OCI-LY3 (cell line): ENCODE data around the gene EXOSC10.
A peak's percentile ranks its signal among the peaks of the same experiment; 100 is the strongest.

Source experiments
- H2AFZ ChIP-seq: fragments of 200-600, 300-600 bp; shearing (Covaris generic); 2 replicates; pipeline ENCODE4 v1.6.0; 2014; ENCODE audit warnings: antibody characterized with exemption, low read depth, low read length
- H3K27ac ChIP-seq: fragments of 200-600, 300-600 bp; sonication (generic); 2 replicates; pipeline ENCODE4 v1.5.1; 2014; ENCODE audit warnings: mild to moderate bottlenecking, low read length, moderate library complexity, mixed read lengths
- H3K27me3 ChIP-seq: fragments of 200-600, 300-600 bp; sonication (generic); 2 replicates; pipeline ENCODE4 v1.6.1; 2014; ENCODE audit warnings: low read depth, low read length, mixed read lengths
- H3K36me3 ChIP-seq: fragments of 200-600, 300-600 bp; sonication (generic); replicated peaks from 2 replicates; pipeline ENCODE3; 2014; ENCODE audit warnings: low read depth, low read length, mixed read lengths
- H3K4me1 ChIP-seq: fragments of 300-600, 200-600 bp; sonication (generic); 2 replicates; pipeline ENCODE4 v1.6.1; 2014; ENCODE audit warnings: low read length, mixed read lengths
- H3K4me2 ChIP-seq: fragments of 200-600, 300-600 bp; sonication (generic); 2 replicates; pipeline ENCODE4 v1.6.1; 2014; ENCODE audit warnings: low read length, mixed read lengths
- H3K4me3 ChIP-seq: fragments of 300-600, 200-600 bp; sonication (generic); 2 replicates; pipeline ENCODE4 v1.5.1; 2014; ENCODE audit warnings: antibody characterized with exemption, mild to moderate bottlenecking, low read length, moderate library complexity
- H3K79me2 ChIP-seq: fragments of 300-600, 200-600 bp; shearing (Covaris generic); 2 replicates; pipeline ENCODE4 v1.6.1; 2014; ENCODE audit warnings: mild to moderate bottlenecking, low read length, mixed read lengths
- H3K9ac ChIP-seq: fragments of 300-600, 200-600 bp; shearing (Covaris generic); 2 replicates; pipeline ENCODE4 v1.6.0; 2014; ENCODE audit warnings: mild to moderate bottlenecking, low read length, moderate library complexity
- H3K9me3 ChIP-seq: fragments of 200-600, 300-600 bp; shearing (Covaris generic); 2 replicates; pipeline ENCODE4 v1.6.1; 2014; ENCODE audit warnings: low read length, mixed read lengths; ENCODE audit not compliant: insufficient read depth
- H4K20me1 ChIP-seq: fragments of 200-600, 300-600 bp; sonication (generic); 2 replicates; pipeline ENCODE4 v1.6.1; 2016; ENCODE audit warnings: low read length, mixed read lengths; ENCODE audit not compliant: insufficient read depth
- EZH2phosphoT487 ChIP-seq: fragments of 200-600 bp; shearing (Covaris generic); IDR thresholded peaks from 2 replicates; pipeline ENCODE4 v1.6.1; 2018; ENCODE audit warnings: antibody characterized with exemption, mixed run types, low read depth
- TF ChIP-seq, protein P1 (sequence below): fragments of 200-600, 300-600 bp; sonication (generic); IDR thresholded peaks from 2 replicates; pipeline ENCODE4 v1.5.1; 2014; ENCODE audit warnings: antibody characterized with exemption, low read length, low read depth

EXOSC10 gene

DNA sequence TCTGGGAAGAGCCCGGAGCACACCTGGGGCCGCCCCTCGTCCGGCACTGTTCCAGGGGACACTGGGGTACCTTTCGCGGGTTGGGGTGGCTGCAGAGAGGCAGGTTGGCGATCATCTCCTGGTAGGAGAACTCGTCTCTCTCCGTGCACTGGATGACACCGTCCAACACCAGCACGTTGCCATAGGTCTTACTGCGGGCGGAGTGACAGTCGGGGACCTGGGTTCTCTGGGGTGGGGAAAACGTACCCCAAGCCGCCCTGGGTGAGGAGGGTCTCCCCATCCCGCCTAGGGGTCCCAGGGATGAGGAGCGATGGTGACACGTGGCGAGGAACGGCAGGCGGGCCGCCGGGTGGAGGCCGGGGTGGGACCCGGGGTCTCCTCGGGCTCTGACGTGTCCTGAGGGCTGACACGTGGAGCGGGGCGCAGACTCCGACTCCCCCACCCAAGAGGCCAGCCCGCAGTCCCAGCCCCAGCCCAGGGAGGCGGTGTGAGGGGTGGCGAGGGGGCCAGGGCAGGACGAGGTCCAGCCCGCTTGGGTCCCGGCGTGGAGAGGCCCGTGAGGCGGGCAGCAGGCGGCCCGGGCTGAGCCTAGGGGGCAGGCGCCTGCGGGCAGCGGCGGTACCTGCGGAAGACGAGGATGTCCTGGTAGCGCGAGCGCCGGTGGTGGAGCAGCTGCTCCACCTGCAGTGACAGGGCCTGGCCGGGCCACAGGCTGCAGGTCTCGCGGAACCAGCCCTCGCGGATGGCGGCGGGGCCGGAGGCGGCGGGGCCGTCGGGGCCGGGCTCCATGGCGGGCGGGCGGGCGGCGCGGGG, 40.3 kb downstream of the EXOSC10 start:
- Histone ChIP-seq H4K20me1 (no peaks in the 10 kb centered on the region), H3K9ac (peak overlapping the region; percentile 92), H3K4me1 (peaks cover 4% of the 10 kb centered on the region; the same call in 1 of the 2 replicates), H3K27me3 (no peaks in the 10 kb centered on the region), H3K27ac (peak overlapping the region; percentile 46), H3K79me2 (peaks cover 31% of the 10 kb centered on the region), H3K4me2 (peak overlapping the region; percentile 93), H3K9me3 (no peaks in the 10 kb centered on the region), H3K36me3 (peaks cover 6% of the 10 kb centered on the region), H3K4me3 (peak overlapping the region; percentile 99), H2AFZ (peak overlapping the region; percentile 69)
- no peak for TF ChIP-seq EZH2phosphoT487
- TF ChIP-seq, protein P1, sequence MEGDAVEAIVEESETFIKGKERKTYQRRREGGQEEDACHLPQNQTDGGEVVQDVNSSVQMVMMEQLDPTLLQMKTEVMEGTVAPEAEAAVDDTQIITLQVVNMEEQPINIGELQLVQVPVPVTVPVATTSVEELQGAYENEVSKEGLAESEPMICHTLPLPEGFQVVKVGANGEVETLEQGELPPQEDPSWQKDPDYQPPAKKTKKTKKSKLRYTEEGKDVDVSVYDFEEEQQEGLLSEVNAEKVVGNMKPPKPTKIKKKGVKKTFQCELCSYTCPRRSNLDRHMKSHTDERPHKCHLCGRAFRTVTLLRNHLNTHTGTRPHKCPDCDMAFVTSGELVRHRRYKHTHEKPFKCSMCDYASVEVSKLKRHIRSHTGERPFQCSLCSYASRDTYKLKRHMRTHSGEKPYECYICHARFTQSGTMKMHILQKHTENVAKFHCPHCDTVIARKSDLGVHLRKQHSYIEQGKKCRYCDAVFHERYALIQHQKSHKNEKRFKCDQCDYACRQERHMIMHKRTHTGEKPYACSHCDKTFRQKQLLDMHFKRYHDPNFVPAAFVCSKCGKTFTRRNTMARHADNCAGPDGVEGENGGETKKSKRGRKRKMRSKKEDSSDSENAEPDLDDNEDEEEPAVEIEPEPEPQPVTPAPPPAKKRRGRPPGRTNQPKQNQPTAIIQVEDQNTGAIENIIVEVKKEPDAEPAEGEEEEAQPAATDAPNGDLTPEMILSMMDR: no peak

DNA sequence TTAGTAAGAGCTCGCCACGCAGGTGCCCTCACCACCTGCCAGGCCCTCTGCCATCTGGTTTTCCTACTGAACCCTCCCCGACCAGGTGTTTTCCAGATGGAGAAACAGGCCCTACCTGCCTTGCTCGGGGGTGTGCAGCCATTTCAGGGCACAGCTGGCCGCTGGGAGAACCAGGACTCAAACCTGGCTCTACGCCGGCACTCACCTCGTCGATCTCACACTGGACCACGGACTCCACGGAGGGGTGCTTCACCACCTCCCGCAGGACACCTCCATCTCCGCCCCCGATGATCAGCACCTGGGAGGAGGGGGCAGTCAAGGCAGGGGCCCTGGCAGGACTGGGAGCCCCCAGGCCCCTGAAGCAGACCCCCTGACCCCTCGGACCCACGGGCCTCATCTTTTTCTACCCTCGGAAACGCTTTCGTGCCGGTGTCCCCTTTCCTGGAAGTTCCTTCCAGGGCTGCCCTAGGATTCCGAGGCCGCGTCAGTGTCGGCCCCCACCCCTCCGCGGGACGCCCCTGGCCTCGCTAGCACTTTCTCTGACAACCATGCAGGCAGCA, 41.0 kb downstream of the EXOSC10 start:
- Histone ChIP-seq H4K20me1 (no peaks in the 10 kb centered on the region), H3K4me2 (peak overlapping the region; percentile 93), H3K27ac (no peak overlapping the region), H3K9ac (peak overlapping the region; percentile 92), H3K27me3 (no peaks in the 10 kb centered on the region), H3K4me1 (peaks cover 4% of the 10 kb centered on the region; the same call in 1 of the 2 replicates), H3K9me3 (no peaks in the 10 kb centered on the region), H3K4me3 (peak overlapping the region; percentile 99), H3K36me3 (peaks cover 6% of the 10 kb centered on the region), H2AFZ (no peak overlapping the region), H3K79me2 (peaks cover 31% of the 10 kb centered on the region)
- no peak for TF ChIP-seq EZH2phosphoT487
- TF ChIP-seq, protein P1: no peak

DNA sequence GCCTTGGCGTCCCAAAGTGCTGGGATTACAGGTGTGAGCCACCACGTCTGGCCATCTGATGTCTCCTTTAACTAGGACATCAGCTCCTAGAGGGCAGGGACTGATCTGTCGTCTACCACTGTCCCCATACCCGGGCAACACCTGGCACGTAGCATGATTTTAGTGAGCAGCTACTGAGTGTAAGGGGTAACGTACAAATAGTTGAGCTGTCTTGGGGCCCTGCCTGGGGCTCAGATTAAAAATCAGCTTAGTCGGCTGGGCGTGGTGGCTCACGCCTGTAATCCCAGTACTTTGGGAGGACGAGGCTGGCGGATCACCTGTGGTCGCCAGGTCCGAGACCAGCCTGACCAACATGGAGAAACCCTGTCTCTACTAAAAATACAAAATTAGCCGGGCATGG, 41.6 kb downstream of the EXOSC10 start:
- H3K27ac ChIP-seq: no peak overlapping the region
- peaks cover 3% of the 10 kb centered on the region for H3K36me3 ChIP-seq
- H3K79me2 ChIP-seq: peaks cover 31% of the 10 kb centered on the region
- H3K4me2 ChIP-seq: no peak overlapping the region
- no peak overlapping the region for H3K4me3 ChIP-seq
- no peak for TF ChIP-seq EZH2phosphoT487
- TF ChIP-seq, protein P1: no peak
- no peaks in the 10 kb centered on the region for H3K9me3 ChIP-seq
- H3K4me1 ChIP-seq: peaks cover 8% of the 10 kb centered on the region; the same call in 1 of the 2 replicates
- H2AFZ ChIP-seq: no peak overlapping the region
- no peaks in the 10 kb centered on the region for H4K20me1 ChIP-seq
- no peak overlapping the region for H3K9ac ChIP-seq
- H3K27me3 ChIP-seq: no peaks in the 10 kb centered on the region

DNA sequence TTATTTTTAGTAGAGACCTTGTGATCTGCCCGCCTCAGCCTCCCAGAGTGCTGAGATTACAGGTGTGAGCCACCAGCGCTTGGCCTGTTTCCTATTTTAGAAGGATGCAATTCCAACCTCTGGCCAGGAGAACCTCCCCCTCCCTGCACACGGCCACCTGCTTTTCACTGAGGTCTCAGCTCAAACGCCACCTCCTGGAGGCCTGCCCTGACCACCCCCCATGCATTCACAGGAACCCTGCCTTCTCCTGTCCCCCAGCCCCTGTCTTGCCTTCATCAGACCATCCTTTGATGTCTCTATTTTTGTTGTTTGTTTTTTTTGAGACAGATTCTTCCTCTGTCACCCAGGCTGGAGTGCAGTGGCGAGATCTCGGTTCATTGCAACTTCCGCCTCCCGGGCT, 42.2 kb downstream of the EXOSC10 start:
- Histone ChIP-seq H2AFZ (no peak overlapping the region), H3K4me3 (no peak overlapping the region), H4K20me1 (no peaks in the 10 kb centered on the region), H3K27ac (no peak overlapping the region), H3K36me3 (peaks cover 3% of the 10 kb centered on the region), H3K4me2 (no peak overlapping the region), H3K79me2 (peaks cover 31% of the 10 kb centered on the region), H3K9ac (no peak overlapping the region), H3K27me3 (no peaks in the 10 kb centered on the region), H3K9me3 (no peaks in the 10 kb centered on the region), H3K4me1 (peaks cover 14% of the 10 kb centered on the region)
- TF ChIP-seq EZH2phosphoT487: no peak
- TF ChIP-seq, protein P1: no peak
